ENCODE results near the gene RNF212. TPM values are rescaled to one million over a fixed set of nuclear protein-coding genes. Genes with fewer than 3 reads are reported as not detected.

Gene RNF212
- total and polyA plus RNA-seq, 2 experiments from 2014 or later, result 17.0 to 20.6 TPM

- Histone ChIP-seq H3F3A (replicated peaks; ENCODE audit: low read depth) (no peaks in the 10 kb centered on the region), H2AFZ (no peak overlapping the region), H3K9me2 (ENCODE audit: insufficient read depth) (no peaks in the 10 kb centered on the region), H4K20me1 (replicated peaks; ENCODE audit: insufficient read depth) (no peaks in the 10 kb centered on the region), H3K79me2 (replicated peaks; ENCODE audit: insufficient read depth) (no peaks in the 10 kb centered on the region), H3K4me1 (ENCODE audit: insufficient read depth) (no peaks in the 10 kb centered on the region), H3K27ac (ENCODE audit: low read depth) (no peak overlapping the region), H3K4me3 (no peak overlapping the region), H3K27me3 (ENCODE audit: insufficient read depth) (no peaks in the 10 kb centered on the region), H3K4me2 (no peak overlapping the region), H3K36me3 (ENCODE audit: insufficient read depth) (no peaks in the 10 kb centered on the region)
- ATAC-seq, result no peak
- Mint-ChIP-seq H3K27me3 (ENCODE audit: insufficient read depth, low read depth, poor library complexity) (peaks cover 2% of the 10 kb centered on the region), H3K4me3 (no peak overlapping the region), H3K4me1 (peaks cover 6% of the 10 kb centered on the region), H3K9me3 (no peaks in the 10 kb centered on the region; the same call in 2 of the 3 replicates), H3K27ac (no peak overlapping the region), H3K36me3 (ENCODE audit: low read depth) (no peaks in the 10 kb centered on the region)
- no peak for DNase-seq (ENCODE audit: low spot score)
- TF ChIP-seq ZNF331 (CRISPR knock-in tag; IDR thresholded peaks at IDR 0.05; ENCODE audit: low read depth), result no peak
- no peak for TF ChIP-seq ETS1 (IDR thresholded peaks at IDR 0.05)
- TF ChIP-seq EZH2 (IDR thresholded peaks at IDR 0.05; ENCODE audit: low read depth, unreplicated experiment), result no peak
- TF ChIP-seq, protein P1, sequence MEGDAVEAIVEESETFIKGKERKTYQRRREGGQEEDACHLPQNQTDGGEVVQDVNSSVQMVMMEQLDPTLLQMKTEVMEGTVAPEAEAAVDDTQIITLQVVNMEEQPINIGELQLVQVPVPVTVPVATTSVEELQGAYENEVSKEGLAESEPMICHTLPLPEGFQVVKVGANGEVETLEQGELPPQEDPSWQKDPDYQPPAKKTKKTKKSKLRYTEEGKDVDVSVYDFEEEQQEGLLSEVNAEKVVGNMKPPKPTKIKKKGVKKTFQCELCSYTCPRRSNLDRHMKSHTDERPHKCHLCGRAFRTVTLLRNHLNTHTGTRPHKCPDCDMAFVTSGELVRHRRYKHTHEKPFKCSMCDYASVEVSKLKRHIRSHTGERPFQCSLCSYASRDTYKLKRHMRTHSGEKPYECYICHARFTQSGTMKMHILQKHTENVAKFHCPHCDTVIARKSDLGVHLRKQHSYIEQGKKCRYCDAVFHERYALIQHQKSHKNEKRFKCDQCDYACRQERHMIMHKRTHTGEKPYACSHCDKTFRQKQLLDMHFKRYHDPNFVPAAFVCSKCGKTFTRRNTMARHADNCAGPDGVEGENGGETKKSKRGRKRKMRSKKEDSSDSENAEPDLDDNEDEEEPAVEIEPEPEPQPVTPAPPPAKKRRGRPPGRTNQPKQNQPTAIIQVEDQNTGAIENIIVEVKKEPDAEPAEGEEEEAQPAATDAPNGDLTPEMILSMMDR (conservative IDR thresholded peaks at IDR 0.05; ENCODE audit: low read depth in 2 of 2), result no peak
- no peak for TF ChIP-seq ZNF462 (CRISPR knock-in tag; IDR thresholded peaks at IDR 0.05)
- no peak for TF ChIP-seq ZNF114 (CRISPR knock-in tag; IDR thresholded peaks at IDR 0.05)
- TF ChIP-seq JUNB (IDR thresholded peaks at IDR 0.05; ENCODE audit: unreplicated experiment), result no peak
- TF ChIP-seq NANOG (IDR thresholded peaks at IDR 0.05; ENCODE audit: borderline replicate concordance), result no peak
- TF ChIP-seq REST (IDR thresholded peaks at IDR 0.05; ENCODE audit: unreplicated experiment), result no peak
- TF ChIP-seq STAT1 (IDR thresholded peaks at IDR 0.05; ENCODE audit: unreplicated experiment), result no peak
- TF ChIP-seq EZH2phosphoT487 (IDR thresholded peaks at IDR 0.05; ENCODE audit: unreplicated experiment), result no peak
- TF ChIP-seq CREB1 (CRISPR knock-in tag; IDR thresholded peaks at IDR 0.05; ENCODE audit: low read depth), result no peak
- TF ChIP-seq POLR2AphosphoS5 (IDR thresholded peaks at IDR 0.05; ENCODE audit: low read depth), result no peak
Measured at GRCh38 chr4:1099684-1100335, 13.6 kb downstream of the RNF212 start.

Data from GM23338 (cell line).